HG02623 (cell line): ENCODE results near the gene MYRIP.
"Not testable (repeated sequence)": the region's sequence is repeated elsewhere in the genome, so short reads cannot be mapped to it uniquely, and the experiment has no call there.

ENCODE experiments used
- ATAC-seq: cut with Tn5 transposase; IDR thresholded peaks from one replicate; pipeline ENCODE4 v1.9.1; 2021; ENCODE audit warnings: moderate library complexity; ENCODE audit not compliant: unreplicated experiment

Gene MYRIP

DNA sequence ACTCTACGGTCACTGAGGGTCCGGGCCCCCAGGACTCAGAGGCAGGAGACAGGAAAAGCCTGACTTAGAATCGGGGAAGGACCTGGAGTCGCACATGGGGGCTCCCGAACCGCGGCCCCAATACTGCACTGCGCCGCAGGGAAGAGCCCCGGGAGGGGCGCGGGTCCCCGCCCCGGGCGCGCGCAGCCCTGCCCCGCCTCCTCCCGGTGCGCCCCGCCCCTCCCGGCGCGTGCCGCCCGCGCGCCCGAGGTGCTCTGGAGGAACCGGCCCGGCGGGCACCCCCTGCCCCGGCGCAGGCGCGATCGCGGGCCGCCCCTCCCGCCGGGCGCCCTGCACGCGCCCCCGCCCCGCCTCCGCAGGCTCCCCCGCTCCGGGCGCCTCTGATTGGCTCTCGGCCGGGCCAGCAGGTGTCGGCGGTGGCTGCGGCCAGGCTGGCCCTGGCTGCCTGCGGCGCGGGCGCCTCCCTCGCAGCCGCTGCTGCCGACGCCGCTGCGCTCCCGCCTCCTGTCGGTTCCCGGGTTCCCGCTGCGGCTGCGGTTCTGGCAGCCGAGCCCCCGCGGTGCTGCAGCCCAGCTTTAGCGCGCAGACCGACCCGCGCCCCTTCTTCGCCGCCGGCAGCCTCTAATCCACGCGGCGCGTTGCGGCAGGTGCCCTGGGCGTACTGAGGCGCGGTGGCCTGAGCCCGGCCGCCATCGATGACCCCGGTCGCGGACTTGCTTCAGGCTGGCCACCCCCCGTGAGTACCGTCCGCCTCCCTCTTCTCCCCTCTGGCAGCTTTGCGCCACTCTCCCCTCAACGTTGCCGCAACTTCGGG, at the start of gene MYRIP:
TSS of gene MYRIP (plus strand) at position 429 of the 814 bp plus-strand sequence. CDS start 91,208 bp downstream, outside the sequence.
- peak; percentile 71 for ATAC-seq

DNA sequence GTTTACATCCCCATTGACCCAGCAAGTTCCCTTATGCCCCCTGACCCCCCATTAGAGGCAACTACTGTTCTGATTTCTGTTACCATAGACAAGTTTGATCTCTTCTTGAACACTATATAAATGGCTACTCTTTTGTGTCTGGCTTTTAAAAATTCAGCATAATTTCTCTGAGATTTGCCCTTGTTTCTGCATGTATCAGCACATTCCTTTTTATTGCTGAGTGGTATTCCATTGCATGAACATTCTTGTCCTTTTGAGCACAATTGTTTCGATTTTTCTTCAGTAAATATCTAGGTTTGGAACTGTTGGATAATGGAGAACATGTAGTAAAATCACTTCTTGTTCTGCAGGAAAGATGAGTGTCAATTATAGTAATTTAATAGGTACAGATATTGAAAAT, 49.1 kb upstream of the MYRIP start:
- no peak for ATAC-seq

DNA sequence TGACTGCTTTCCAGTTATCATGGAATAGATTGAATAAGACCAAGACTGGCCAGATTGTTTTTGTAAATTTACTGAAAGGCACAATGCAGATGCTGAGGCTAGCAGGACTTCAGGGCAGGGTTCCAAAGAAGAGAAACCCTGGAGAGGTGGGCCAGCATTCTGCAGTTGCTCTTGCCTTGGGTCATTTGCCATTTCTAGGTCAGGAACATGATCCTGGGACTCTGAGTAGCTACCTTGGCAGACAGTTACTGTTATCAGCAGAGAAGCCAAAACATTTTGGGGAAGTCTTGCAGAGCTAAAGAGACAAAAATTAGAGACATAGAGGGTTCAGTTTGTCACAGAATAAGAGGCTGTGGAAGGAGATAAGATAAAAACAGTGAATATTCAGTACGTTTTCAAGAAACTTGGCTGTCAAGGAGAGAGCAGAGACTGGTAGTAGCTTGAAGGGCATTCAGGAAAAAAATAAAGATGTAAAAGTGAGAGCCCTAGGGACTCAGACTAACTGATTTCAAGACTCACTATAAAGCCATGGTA, 46.8 kb upstream of the MYRIP start:
- no peak for ATAC-seq

DNA sequence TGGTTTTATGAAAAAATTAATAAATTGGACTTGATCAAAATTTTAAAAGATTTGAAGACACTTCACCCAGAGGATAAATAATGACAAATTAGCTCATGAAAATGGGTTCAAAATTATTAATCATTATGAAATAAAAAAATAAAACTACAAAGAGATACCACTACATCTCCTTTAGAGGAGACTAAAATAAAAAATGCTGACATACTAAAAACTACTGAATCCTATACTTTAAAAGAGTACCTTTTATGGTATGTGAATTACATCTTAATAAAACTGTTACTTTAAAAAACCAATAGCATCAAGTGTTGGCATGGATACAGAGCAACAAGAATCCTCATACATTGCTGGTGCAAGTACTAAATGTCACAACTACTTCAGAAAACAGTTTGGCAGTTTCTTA, 46.0 kb upstream of the MYRIP start:
- no peak for ATAC-seq

DNA sequence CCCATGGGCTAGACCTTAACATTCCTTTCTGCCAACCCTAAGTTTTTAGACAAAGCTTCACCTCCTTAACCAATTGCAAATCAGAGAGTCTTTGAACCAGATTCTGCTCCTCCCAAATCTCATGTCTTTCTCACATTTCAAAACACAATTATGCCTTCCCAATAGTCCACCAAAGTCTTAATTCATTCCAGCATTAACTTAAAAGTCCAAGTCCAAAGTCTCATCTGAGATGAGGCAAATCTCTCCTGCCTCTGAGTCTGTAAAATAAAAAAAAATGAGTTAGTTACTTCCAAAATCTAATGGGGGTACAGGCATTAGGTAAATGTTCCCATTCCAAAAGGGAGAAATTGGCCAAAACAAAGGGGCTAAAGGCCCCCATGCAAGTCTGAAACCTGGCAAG, 43.8 kb upstream of the MYRIP start:
- no peak for ATAC-seq

DNA sequence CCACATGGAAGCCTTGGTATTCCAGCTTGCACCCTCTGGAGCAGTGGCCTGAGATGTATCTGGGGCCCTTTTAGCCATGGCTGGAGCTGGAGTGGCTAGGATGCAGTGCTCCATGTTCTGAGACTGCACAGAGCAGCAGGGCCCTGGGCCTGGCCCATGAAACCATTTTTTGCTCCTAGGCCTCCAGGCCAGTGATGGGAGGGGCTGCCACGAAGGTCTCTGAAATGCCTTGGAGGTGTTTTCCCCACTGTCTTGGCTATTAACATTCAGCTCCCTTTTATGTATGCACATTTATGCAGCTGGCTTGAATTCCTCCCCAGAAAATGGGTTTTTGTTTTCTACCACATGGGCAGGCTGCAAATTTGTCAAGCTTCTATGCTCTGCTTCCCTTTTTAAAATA, 43.0 kb upstream of the MYRIP start:
- ATAC-seq, result no peak

DNA sequence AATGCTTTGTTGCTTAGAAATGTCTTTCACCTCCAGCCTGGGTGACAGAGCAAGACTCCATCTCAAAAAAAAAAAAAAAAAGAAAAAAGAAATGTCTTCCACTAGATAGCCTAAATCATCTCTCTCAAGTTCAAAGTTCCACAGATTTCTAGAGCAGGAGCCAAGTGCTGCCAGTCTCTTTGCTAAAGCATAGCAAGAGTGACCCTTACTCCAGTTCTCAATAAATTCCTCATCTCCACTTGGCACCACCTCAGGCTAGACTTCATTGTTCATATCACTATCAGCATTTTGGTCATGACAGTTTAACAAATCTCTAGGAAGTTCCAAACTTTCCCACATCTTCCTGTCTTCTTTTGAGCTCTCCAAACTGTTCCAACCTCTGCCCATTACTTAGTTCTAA, 42.5 kb upstream of the MYRIP start:
- ATAC-seq, result not testable (repeated sequence)

DNA sequence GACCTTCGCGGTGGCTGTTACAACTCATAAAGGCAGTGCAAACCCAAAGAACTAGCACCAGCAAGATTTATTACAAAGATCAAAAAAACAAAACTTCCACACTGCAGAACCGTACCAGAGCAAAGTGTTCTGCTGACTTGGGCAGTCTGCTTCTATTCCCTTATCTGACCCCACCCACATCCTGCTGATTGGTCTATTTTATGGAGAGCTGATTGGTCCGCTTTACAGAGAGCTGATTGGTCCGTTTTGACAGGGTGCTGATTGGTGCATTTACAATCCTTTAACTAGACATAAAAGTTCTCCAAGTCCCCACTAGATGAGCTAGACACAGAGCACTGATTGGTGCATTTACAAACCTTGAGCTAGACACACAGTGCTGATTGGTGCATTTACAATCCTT, 31.2 kb upstream of the MYRIP start:
- ATAC-seq, result not testable (repeated sequence)

DNA sequence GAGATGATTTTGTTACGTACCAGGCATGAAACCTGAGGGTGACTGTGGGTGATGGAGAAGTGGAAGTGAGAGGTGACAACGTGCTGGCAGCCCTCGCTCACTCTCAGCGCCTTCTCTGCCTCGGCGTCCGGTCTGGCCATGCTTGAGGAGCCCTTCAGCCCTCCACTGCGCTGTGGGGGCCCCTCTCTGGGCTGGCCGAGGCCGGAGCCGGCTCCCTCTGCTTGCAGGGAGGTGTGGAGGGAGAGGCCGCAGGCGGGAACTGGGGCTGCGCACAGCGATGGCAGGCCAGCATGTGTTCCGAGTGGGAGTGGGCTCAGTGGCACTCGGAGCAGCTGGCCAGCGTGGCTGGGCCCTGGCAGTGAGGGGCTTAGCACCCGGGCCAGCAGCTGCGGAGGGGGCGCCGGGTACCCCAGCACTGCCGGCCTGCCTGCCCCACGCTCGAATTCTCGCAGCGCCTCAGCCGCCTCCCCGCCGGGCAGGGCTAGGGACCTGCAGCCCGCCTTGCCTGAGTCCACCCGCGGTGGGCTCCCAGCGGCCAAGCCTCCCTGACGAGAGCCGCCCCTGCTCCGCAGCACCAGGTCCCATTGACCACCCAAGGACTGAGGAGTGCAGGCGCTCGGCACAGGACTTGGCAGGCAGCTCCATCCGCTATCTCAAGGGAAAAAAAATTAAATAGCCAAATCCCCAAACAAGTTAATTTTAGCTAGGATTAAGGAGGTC, 29.7 kb upstream of the MYRIP start:
- ATAC-seq, result no peak

DNA sequence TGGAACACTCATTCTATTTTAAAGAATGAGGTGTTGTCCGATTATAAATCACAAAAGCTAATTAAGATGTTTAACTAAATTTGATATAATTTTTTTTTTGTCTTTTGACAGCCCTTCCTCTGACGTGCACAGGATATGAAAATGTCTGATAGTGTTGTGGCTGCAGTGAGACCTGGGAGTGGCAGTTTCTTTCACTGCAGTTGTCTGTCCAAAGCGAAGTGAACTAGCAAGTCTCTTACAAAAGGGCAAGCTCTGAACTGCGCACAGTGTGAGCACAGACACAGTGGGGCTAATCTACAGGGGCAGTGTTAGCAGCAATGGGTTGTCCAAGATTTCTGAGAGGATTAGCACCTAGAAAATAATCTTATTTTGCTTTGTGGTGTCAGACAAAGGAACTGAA, 29.1 kb upstream of the MYRIP start:
- ATAC-seq, result no peak

DNA sequence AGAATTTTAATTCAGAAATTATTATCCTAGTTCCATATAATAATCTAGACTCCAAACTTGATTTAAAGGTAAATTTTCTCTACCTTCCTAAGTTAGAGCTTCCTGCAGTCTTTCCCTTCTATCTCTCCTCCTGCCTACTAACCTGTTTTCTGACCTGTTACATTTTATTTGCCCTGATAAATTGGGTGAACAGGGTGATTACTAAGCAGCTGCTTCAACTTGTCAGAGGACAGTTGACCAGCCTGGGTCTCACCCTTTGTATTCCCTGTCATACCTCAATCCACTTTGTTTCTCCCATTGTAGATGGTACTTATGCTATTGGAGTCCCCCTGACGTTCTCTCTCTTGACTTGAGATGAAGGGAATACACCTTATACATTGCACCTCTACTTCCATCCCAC, 28.4 kb upstream of the MYRIP start:
- ATAC-seq, result no peak

DNA sequence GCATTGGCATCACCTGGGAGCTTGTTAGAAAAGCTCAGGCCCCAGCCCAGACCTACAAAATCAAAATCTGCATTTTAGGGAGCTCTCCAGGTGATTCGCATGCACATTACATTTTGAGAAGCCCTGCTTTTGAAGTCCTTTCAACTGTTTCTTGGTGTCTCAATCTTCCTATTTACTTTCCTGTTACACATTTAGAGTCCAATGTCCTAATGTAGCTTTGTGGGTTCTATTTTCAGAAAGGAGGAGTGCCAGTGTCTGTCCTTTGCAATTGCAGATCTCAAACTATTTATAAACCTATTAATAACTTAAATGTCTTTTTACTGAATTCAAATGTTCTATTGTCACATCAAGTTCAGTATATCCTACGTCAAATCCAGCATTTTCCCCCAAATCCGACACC, 27.8 kb upstream of the MYRIP start:
- no peak for ATAC-seq

DNA sequence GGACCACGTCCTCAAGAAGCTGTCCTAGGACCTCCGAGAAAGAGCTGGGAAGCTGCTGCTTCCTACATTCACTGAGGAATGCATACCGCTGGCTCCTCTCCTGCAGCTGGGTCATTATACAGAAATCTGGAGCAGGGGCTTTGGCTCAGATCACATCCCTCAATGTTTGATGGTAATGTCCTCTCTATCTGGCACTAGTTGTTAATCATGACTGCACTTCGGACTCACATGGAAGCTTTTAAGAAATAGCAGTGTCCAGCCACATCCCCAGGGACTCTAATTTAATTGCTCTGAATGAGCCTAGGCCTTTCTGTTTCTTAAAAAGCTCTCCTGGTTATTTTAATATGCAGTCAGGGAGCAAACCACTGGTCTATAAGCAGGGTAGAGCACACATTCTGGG, 25.7 kb upstream of the MYRIP start:
- no peak for ATAC-seq

DNA sequence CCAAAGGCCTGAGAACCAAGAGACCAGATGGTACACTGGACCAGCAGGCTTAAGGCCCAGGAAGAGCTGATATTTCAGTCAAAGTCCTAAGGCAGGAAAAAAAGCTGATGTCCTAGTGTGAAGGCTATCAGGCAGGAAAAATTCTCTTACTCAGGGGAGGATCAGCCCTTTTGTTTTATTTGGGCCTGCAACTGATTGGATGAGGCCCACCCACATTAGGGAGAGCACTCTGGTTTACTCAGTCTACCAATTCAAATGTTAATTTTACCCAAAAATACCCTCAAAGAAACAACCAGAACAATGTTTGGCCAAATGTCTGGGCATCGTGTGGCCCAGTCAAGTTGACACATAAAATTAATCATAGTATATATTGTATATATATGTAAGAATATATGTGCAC, 24.5 kb upstream of the MYRIP start:
- no peak for ATAC-seq

DNA sequence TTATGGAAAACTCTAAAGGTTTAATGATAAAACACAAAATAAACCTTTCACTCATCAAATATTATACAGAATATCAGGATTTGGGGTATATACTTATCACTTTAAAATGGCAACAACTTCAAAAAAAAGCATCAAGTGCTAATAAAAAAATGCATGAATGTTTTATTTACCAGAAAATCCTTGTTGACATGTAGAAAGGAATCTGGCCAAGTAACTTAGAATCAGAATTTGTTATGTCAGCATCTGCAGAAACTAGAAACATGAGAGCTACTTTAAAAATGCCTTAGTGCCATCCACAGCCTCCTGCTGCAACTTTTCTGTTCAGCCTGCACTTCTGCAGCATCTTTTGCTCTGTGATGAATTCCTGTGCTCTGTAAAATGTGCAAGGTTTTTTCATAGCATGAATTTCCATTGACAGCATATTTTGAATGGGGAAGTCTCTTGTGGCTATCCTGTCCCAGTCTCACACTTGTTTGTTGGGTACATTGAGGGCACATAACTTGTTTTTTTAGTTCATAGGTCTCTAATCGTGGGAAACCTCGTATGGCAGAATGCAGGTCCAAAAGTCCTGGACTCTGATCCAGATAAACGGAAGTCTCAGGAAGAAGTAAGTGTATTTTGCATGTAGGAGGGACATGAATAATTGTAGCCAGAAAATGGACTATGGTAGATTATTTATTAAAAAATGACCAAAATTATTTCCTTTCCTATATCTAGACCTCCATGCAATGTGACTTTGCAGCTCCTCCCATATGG, 21.1 kb upstream of the MYRIP start:
- no peak for ATAC-seq

DNA sequence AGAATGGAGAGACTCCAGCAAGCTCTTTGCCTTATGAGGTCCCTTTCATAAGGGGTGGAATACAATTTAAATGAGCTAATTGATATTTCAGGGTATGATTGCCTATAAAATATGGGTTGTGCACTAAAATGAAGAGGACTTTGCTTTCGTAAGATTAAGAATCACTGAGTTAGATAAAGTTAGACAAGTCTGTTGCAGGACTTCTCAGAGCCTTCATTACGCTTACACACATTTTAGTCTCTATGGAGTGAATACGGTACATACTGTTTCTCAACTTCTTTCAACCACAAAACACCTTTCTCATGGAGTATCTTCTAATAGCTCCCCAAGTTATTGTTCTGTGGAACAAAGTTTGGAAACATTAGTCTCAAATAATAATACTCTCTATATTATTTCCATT, 17.8 kb upstream of the MYRIP start:
- no peak for ATAC-seq

DNA sequence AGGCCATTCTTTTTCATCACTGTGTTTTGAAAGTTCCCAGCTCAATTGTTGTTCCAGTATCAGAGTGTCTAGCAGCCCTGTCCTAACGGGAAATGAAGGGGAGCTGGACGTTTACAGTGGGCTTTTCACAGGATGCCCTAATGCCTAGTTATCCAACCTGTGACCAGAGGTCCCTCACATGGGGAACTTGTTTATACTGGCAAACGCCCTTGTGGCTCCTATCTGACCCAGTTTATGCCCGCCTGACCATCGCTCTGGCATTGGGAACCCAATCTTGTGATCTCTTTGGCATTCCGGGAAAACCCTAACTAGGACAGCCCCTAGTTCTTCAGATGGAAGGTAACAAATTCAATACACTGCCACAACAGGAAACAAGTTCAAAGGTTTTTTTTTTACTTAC, 14.5 kb upstream of the MYRIP start:
- no peak for ATAC-seq

DNA sequence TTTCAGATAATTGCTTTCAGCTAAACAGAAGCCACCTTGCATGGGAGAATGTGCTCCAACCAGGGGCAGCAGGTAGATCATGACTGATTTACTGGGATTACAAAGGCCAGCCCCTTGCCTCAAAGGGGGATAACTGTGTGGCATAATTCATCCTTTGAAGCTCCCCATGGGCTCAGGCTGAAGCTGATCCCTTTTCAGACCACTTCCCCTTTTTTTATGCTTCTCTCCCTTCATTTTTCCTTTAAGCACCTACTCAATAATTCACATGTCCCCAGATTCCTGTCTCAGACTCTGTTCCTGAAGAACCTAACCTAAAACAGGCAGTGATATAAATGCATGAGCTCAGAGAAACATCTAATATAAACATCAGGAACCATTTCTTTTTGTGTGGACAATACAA, 8.2 kb upstream of the MYRIP start:
- no peak for ATAC-seq

DNA sequence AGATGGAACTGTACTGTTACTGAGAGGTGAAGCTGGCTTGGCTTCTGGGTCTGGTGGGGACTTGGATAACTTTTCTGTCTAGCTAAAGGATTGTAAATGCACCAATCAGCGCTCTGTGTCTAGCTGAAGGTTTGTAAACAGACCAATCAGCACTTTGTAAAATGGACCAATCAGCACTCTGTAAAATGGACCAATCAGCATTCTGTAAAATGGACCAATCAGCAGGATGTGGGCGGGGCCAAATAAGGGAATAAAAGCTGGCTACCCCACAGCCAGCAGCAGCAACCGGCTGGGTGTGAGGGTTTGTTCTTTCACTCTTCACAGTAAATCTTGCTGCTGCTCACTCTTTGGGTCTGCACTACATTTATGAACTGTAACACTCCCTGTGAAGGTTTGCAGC, 6.9 kb upstream of the MYRIP start:
- not testable (repeated sequence) for ATAC-seq

DNA sequence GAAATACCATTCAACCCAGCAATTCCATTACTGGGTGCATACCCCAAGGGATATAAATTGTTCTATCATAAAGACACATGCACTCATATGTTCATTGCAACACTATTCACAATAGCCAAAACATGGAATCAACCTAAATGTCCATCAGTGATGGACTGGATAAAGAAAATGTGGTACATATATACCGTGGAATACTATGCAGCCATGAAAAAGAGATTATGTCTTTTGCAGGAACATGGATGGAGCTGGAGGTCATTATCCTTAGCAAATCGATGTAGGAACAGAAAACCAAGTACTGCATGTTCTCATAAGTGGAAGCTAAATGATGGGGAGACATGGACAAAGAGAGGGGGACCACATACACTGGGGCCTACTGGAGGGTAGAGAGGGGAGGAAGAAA, 5.5 kb upstream of the MYRIP start:
- no peak for ATAC-seq

DNA sequence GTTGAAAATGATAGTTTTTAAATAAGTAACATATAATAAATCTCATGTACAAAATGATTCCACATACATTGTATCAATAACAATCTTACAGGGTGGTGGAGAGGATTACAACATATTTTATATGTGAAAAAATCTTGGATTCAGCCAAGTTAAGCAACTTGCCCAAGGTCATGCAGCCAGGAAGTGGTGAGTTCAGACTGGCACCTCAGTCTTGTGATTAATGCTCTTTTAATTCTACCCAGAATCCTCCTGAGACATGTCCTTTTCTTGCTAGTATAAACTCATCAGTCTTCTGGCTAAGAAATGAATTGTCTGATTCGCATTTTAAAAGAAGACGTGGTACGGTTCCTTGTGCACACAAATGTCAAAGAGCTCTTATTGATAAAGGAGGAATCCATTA, 4.5 kb upstream of the MYRIP start:
- ATAC-seq, result no peak

DNA sequence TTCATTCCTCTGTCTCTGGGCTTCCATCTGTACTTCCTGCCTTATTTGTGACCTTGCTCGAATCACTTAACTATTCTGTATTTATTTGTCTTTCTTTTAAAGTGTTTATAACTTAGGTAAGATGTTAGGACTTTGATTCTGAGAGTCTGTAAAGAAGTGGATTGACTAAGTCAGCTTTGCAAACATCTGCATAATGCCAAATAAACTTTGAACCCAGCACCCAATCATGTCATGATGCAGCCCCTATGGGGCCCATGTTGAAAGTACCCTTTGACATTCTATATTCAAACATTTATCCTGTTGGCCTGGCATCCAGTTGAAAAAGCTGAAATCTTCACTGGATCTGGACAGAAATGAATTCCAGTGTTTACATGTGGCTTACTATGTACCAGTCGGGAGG, 3.8 kb upstream of the MYRIP start:
- ATAC-seq, result no peak
